HG03175 (cell line): Measurements from ENCODE around the gene ZNF582.

Source experiments
- ATAC-seq: cut with Tn5 transposase; IDR thresholded peaks from one replicate; pipeline ENCODE4 v1.9.1; 2021; ENCODE audit warnings: mild to moderate bottlenecking, moderate library complexity; ENCODE audit not compliant: unreplicated experiment

Gene ZNF582

GRCh38 chr19:56393119-56394012, at the start of gene ZNF582:
ZNF582 (minus strand) TSS chr19:56393534; CDS start chr19:56391752, 1,782 bp downstream.
- peak; percentile 93 for ATAC-seq

GRCh38 chr19:56441206-56441792, 48.0 kb upstream of the ZNF582 start:
- no peak for ATAC-seq

DNA sequence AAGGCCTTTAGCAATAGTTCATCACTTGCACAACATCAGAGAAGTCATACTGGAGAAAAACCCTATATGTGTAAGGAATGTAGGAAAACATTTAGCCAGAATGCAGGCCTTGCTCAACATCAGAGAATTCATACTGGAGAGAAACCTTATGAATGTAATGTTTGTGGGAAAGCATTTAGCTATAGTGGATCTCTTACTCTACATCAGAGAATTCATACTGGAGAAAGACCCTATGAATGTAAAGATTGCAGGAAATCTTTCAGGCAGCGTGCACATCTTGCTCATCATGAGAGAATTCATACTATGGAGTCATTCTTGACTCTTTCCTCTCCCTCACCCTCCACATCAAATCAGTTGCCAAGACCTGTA, 30.6 kb upstream of the ZNF582 start:
- ATAC-seq = no peak

DNA sequence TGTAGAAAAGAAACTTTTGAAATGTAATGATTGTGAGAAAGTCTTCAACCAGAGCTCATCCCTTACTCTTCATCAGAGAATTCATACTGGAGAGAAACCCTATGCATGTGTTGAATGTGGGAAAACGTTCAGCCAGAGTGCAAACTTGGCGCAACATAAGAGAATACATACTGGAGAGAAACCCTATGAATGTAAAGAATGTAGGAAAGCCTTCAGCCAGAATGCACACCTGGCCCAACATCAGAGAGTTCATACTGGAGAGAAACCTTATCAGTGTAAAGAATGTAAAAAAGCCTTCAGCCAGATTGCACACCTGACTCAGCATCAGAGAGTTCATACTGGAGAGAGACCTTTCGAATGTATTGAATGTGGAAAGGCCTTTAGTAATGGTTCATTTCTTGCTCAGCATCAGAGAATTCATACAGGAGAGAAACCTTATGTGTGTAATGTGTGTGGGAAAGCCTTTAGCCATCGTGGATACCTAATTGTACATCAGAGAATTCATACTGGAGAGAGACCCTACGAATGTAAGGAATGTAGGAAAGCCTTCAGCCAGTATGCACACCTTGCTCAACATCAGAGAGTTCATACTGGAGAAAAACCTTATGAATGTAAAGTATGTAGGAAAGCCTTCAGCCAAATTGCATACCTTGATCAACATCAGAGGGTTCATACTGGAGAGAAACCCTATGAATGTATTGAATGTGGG, 30.1 kb upstream of the ZNF582 start:
- ATAC-seq = no peak

GRCh38 chr19:56405062-56405461, 11.7 kb upstream of the ZNF582 start:
- no peak for ATAC-seq

DNA sequence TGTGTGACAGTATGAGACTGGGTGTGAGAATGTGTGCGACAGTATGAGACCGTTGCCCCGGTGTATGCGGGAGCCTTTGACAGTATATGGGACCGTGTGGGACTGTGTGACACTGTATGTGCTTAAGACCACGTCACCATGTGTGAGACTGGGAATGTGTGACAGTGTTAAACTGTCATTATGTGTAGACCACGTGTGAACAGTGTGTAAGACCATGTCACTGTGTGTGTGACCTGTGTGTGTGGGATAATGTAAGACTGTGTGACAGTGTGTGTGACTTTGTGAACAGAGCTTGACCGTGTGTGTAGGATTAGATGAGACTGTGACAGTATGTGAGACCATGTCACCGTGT, 11.3 kb upstream of the ZNF582 start:
- ATAC-seq = peak; percentile 6

- ATAC-seq = peak; percentile 85
Observed at GRCh38 chr19:56403764-56404704, 10.7 kb upstream of the ZNF582 start, which contains the start of gene ZNF583. ZNF583 (plus strand) TSS chr19:56404332; CDS start chr19:56407115, 2,783 bp downstream.

- ATAC-seq = no peak
Observed at GRCh38 chr19:56403261-56403660, 9.9 kb upstream of the ZNF582 start.

DNA sequence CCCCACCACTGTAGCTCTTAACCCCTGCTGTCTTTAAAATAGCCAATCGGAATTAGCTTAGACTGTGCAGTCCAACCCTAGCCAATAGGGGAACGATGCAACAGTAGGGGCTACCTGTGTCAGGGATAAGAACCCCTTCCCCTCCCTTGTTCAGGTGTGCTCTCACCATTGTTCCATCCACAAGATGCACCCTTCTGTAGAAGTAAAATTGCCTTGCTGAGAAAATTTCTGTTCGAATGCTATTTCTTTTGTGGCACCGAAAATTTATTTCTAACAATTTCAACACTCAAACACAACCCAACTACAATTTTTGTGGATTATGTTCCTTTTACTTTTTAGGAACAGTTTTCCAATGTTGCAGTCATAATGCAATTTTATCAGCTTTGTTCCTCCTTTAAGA, 7.2 kb upstream of the ZNF582 start:
- no peak for ATAC-seq

DNA sequence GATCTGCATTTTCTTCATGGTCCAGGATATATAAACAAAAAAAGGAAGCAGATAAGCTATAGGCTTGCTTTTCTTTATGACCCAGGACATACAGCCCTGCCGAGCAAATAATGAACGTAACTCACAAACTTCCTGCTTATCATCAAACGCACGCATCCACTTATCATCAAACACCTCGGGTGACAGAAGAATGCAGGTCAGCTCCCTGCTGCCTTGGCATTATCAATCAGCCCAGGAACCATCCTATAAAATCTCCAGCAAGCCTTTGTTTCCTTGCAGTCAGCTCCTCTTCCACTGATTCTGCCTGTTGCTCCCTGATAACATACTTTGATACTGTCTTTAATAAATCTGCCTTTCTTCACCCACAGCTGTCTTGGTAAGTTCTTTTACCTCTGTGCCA, 5.5 kb upstream of the ZNF582 start:
- ATAC-seq = no peak

GRCh38 chr19:56383826-56384605, 9.3 kb downstream of the ZNF582 start:
- no peak for ATAC-seq

GRCh38 chr19:56377105-56377924, 16.0 kb downstream of the ZNF582 start:
- ATAC-seq = no peak

GRCh38 chr19:56372281-56372680, 21.1 kb downstream of the ZNF582 start:
- no peak for ATAC-seq

GRCh38 chr19:56369886-56370676, 23.3 kb downstream of the ZNF582 start:
- ATAC-seq = no peak

- ATAC-seq = peak; percentile 69
Observed at GRCh38 chr19:56367829-56368711, 25.3 kb downstream of the ZNF582 start.

GRCh38 chr19:56360841-56361240, 32.5 kb downstream of the ZNF582 start:
- no peak for ATAC-seq

- ATAC-seq = no peak
Observed at GRCh38 chr19:56356944-56357343, 36.4 kb downstream of the ZNF582 start.
